Stimulated activated CD8-positive, alpha-beta memory T cell treated with anti-CD3 and anti-CD28 coated beads, Interleukin-15, amount 100 ng/mL, for 1 hour (primary cell): Measurements from ENCODE around the gene SFXN2.
"Not testable (repeated sequence)": the region's sequence is repeated elsewhere in the genome, so short reads cannot be mapped to it uniquely, and the experiment has no call there.

Experiments
- DNase-seq: peaks from one replicate; pipeline ENCODE4 v3.0.0-alpha.2; 2020; ENCODE audit warnings: low read depth

SFXN2 gene

GRCh38 chr10:102720775-102721301 is 6.4 kb downstream of the SFXN2 start:
- DNase-seq, result no peak

GRCh38 chr10:102721954-102722353 is 7.5 kb downstream of the SFXN2 start:
- DNase-seq, result no peak

GRCh38 chr10:102723989-102724388 is 9.6 kb downstream of the SFXN2 start:
- no peak for DNase-seq

GRCh38 chr10:102726274-102726673 is 11.8 kb downstream of the SFXN2 start:
- no peak for DNase-seq

- no peak for DNase-seq
Measured at GRCh38 chr10:102727037-102727818, 12.8 kb downstream of the SFXN2 start.

GRCh38 chr10:102729029-102730026 is 14.9 kb downstream of the SFXN2 start:
- DNase-seq, result no peak

- DNase-seq, result no peak
Measured at GRCh38 chr10:102731222-102731800, 16.9 kb downstream of the SFXN2 start.

- no peak for DNase-seq
Measured at GRCh38 chr10:102732661-102733060, 18.2 kb downstream of the SFXN2 start.

- DNase-seq, result no peak
Measured at GRCh38 chr10:102735065-102735562, 20.7 kb downstream of the SFXN2 start.

GRCh38 chr10:102738692-102739121 is 24.3 kb downstream of the SFXN2 start:
- DNase-seq, result no peak

- no peak for DNase-seq
Measured at GRCh38 chr10:102740229-102740628, 25.8 kb downstream of the SFXN2 start.

- no peak for DNase-seq
Measured at GRCh38 chr10:102741726-102742237, 27.3 kb downstream of the SFXN2 start.

GRCh38 chr10:102742313-102742712 is 27.9 kb downstream of the SFXN2 start:
- not testable (repeated sequence) for DNase-seq

- no peak for DNase-seq
Measured at GRCh38 chr10:102743078-102743587, 28.7 kb downstream of the SFXN2 start.

GRCh38 chr10:102743588-102744373 is 29.3 kb downstream of the SFXN2 start, which contains the start of gene WBP1L:
WBP1L (plus strand) TSS chr10:102743948; CDS start chr10:102744054, 106 bp downstream.
- DNase-seq, result peak; percentile 90

- no peak for DNase-seq
Measured at GRCh38 chr10:102744374-102745051, 30.1 kb downstream of the SFXN2 start.

- no peak for DNase-seq
Measured at GRCh38 chr10:102745157-102745556, 30.7 kb downstream of the SFXN2 start.

GRCh38 chr10:102752266-102752930 is 38.0 kb downstream of the SFXN2 start:
- no peak for DNase-seq

- no peak for DNase-seq
Measured at GRCh38 chr10:102752934-102753664, 38.7 kb downstream of the SFXN2 start.
